Astrocyte (in vitro differentiated cells and primary cell): ENCODE results near the gene TOMM6. TPM values are rescaled to one million over a fixed set of nuclear protein-coding genes. Genes with fewer than 3 reads are reported as not detected.

Experiments used
- DNase-seq: peaks from one replicate; pipeline ENCODE4 v3.0.0-alpha.2; 2010; ENCODE audit warnings: low read depth
- FAIRE-seq: peaks from 2 replicates; lab custom pipeline; 2011; peaks lifted over from hg19 to GRCh38; lab: Jason Lieb, UNC
- H2AFZ ChIP-seq: 2 replicates; pipeline ENCODE4 v1.6.0; 2012; ENCODE audit warnings: low read depth, low read length, inconsistent platforms
- H3K27ac ChIP-seq: 2 replicates; pipeline ENCODE4 v1.5.1; 2011; ENCODE audit warnings: low read depth, low read length, inconsistent platforms
- H3K27me3 ChIP-seq: 2 replicates; pipeline ENCODE4 v1.6.0; 2011; ENCODE audit warnings: low read length, inconsistent platforms; ENCODE audit not compliant: insufficient read depth
- H3K36me3 ChIP-seq: 2 replicates; pipeline ENCODE4 v1.5.1; 2011; ENCODE audit warnings: low read length, inconsistent platforms; ENCODE audit not compliant: insufficient read depth
- H3K4me1 ChIP-seq: 2 replicates; pipeline ENCODE4 v1.5.1; 2011; ENCODE audit warnings: low read length, inconsistent platforms; ENCODE audit not compliant: insufficient read depth
- H3K4me2 ChIP-seq: 2 replicates; pipeline ENCODE4 v1.6.0; 2012; ENCODE audit warnings: low read length, inconsistent platforms
- H3K4me3 ChIP-seq: 2 replicates; pipeline ENCODE4 v1.5.1; 2011; ENCODE audit warnings: low read depth, mild to moderate bottlenecking, low read length, inconsistent platforms; ENCODE audit not compliant: insufficient read depth
- H3K79me2 ChIP-seq: 2 replicates; pipeline ENCODE4 v1.6.0; 2012; ENCODE audit warnings: mild to moderate bottlenecking, low read length, inconsistent platforms; ENCODE audit not compliant: insufficient read depth
- H3K9ac ChIP-seq: 2 replicates; pipeline ENCODE4 v1.6.0; 2012; ENCODE audit warnings: mild to moderate bottlenecking, low read length, inconsistent platforms
- H3K9me3 ChIP-seq: 2 replicates; pipeline ENCODE4 v1.5.1; 2012; ENCODE audit warnings: low read depth, mild to moderate bottlenecking, low read length, inconsistent platforms; ENCODE audit not compliant: insufficient read depth
- H4K20me1 ChIP-seq: 2 replicates; pipeline ENCODE4 v1.6.0; 2012; ENCODE audit warnings: low read length, inconsistent platforms; ENCODE audit not compliant: insufficient read depth
- H3K27ac Mint-ChIP-seq: one replicate; pipeline ENCODE4 v1.8.0; 2021; ENCODE audit warnings: mild to moderate bottlenecking, mixed read lengths; ENCODE audit not compliant: unreplicated experiment
- H3K27me3 Mint-ChIP-seq: one replicate; pipeline ENCODE4 v1.8.0; 2021; ENCODE audit warnings: low read depth, mixed read lengths; ENCODE audit not compliant: unreplicated experiment
- H3K36me3 Mint-ChIP-seq: one replicate; pipeline ENCODE4 v1.8.0; 2021; ENCODE audit warnings: low read depth, mixed read lengths; ENCODE audit not compliant: unreplicated experiment
- H3K4me1 Mint-ChIP-seq: one replicate; pipeline ENCODE4 v1.8.0; 2021; ENCODE audit warnings: low read depth, mixed read lengths; ENCODE audit not compliant: unreplicated experiment
- H3K4me3 Mint-ChIP-seq: one replicate; pipeline ENCODE4 v1.8.0; 2021; ENCODE audit warnings: mild to moderate bottlenecking, moderate library complexity, mixed read lengths; ENCODE audit not compliant: unreplicated experiment
- H3K9me3 Mint-ChIP-seq: one replicate; pipeline ENCODE4 v1.8.0; 2021; ENCODE audit warnings: mild to moderate bottlenecking, mixed read lengths; ENCODE audit not compliant: unreplicated experiment
- EZH2 ChIP-seq: IDR thresholded peaks from 2 replicates; pipeline ENCODE4 v1.6.1; 2012; ENCODE audit warnings: mild to moderate bottlenecking, low read length, inconsistent platforms; ENCODE audit not compliant: insufficient read depth
- total RNA-seq: library from RNA; stranded (reverse); gene quantifications from 2 replicates; pipeline ENCODE4 v1.2.1, GENCODE V29; 2021
- TF ChIP-seq, protein P1 (sequence below): IDR thresholded peaks from 2 replicates; pipeline ENCODE4 v1.5.1; 2011; ENCODE audit warnings: low read depth, mild to moderate bottlenecking, inconsistent platforms, low read length, moderate library complexity; ENCODE audit not compliant: insufficient read depth

TOMM6 gene
- total RNA-seq, 1 donor from 2014 or later, result 159 TPM

DNA sequence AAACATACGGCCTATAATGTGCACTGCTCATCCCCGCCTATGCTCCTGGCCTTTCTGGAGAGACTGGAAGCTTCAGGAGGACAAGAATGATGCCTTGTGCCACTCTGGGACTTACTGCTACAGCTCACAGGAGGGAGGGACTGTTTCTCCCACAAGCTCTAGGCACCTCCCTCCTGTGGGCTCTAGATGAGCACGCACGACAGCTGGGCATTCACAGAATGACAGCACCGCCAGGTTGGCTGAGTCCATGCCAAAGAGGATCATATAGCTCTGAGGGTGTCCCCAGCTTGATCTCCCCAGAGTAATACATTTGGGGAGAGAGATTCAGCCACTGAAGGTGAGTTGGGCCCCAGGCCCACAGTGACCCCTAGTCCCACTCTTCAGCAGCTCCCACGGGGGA, 30.2 kb upstream of the TOMM6 start:
- no peaks in the 10 kb centered on the region for H3K36me3 Mint-ChIP-seq
- no peak overlapping the region for H2AFZ ChIP-seq
- H3K9ac ChIP-seq, result no peak overlapping the region
- H3K4me3 ChIP-seq, result no peak overlapping the region
- no peaks in the 10 kb centered on the region for H3K9me3 ChIP-seq
- no peaks in the 10 kb centered on the region for H3K4me1 ChIP-seq
- H3K4me3 Mint-ChIP-seq, result no peak overlapping the region
- no peak overlapping the region for H3K4me2 ChIP-seq
- H3K79me2 ChIP-seq, result no peaks in the 10 kb centered on the region
- no peak for DNase-seq
- H3K4me1 Mint-ChIP-seq, result peaks cover 13% of the 10 kb centered on the region
- H3K9me3 Mint-ChIP-seq, result no peaks in the 10 kb centered on the region
- H3K27me3 Mint-ChIP-seq, result peaks cover 13% of the 10 kb centered on the region
- no peak for TF ChIP-seq EZH2
- TF ChIP-seq, protein P1, sequence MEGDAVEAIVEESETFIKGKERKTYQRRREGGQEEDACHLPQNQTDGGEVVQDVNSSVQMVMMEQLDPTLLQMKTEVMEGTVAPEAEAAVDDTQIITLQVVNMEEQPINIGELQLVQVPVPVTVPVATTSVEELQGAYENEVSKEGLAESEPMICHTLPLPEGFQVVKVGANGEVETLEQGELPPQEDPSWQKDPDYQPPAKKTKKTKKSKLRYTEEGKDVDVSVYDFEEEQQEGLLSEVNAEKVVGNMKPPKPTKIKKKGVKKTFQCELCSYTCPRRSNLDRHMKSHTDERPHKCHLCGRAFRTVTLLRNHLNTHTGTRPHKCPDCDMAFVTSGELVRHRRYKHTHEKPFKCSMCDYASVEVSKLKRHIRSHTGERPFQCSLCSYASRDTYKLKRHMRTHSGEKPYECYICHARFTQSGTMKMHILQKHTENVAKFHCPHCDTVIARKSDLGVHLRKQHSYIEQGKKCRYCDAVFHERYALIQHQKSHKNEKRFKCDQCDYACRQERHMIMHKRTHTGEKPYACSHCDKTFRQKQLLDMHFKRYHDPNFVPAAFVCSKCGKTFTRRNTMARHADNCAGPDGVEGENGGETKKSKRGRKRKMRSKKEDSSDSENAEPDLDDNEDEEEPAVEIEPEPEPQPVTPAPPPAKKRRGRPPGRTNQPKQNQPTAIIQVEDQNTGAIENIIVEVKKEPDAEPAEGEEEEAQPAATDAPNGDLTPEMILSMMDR, result no peak
- H3K36me3 ChIP-seq, result no peaks in the 10 kb centered on the region
- peaks cover 13% of the 10 kb centered on the region for H3K27me3 ChIP-seq
- FAIRE-seq, result no peak
- H4K20me1 ChIP-seq, result no peaks in the 10 kb centered on the region
- H3K27ac Mint-ChIP-seq, result no peak overlapping the region
- H3K27ac ChIP-seq, result no peak overlapping the region

DNA sequence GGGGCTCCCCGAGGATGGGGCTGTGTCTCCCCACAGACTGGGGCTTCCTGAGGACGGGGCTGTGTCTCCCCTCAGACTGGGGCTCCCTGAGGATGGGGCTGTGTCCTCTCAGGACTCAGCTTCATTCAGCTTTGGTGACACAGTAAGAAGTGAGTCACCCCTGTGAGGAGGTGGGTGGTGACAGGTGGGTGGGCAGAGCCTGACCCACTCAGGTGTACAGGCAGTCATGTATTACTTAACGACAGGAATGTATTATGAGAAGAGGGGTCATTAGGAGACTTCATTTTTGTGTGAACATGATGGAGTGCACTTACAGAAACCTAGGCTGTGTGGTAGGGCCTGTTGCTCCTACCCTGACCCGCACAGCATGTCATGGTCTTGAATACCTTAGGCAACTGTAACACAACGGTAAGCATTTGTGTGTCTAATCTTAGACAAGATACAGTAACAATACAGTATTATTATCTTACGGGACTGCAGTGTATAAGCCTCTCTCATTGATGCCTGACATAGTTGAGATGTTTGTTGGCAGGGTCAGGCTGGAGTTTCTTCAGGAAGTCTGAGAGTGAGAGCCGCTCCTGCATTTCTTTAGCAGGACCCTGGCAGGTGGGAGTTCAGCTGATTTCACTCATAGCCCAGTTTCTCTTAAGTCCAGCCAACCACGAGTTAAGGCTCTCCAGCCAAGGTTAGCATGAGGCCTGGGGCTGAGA, 29.4 kb upstream of the TOMM6 start:
- H3K36me3 ChIP-seq, result no peaks in the 10 kb centered on the region
- FAIRE-seq (no peak), DNase-seq (peak; percentile 25)
- H3K27ac Mint-ChIP-seq, result peak overlapping the region; percentile 53
- no peak overlapping the region for H2AFZ ChIP-seq
- H3K4me3 Mint-ChIP-seq, result no peak overlapping the region
- peaks cover 13% of the 10 kb centered on the region for H3K27me3 ChIP-seq
- no peak overlapping the region for H3K27ac ChIP-seq
- H3K4me3 ChIP-seq, result no peak overlapping the region
- peaks cover 2% of the 10 kb centered on the region for H3K9me3 Mint-ChIP-seq
- TF ChIP-seq, protein P1, result no peak
- no peak for TF ChIP-seq EZH2
- no peaks in the 10 kb centered on the region for H4K20me1 ChIP-seq
- peaks cover 17% of the 10 kb centered on the region for H3K27me3 Mint-ChIP-seq
- H3K4me1 ChIP-seq, result no peaks in the 10 kb centered on the region
- H3K36me3 Mint-ChIP-seq, result no peaks in the 10 kb centered on the region
- H3K9ac ChIP-seq, result no peak overlapping the region
- H3K9me3 ChIP-seq, result no peaks in the 10 kb centered on the region
- H3K4me1 Mint-ChIP-seq, result peaks cover 13% of the 10 kb centered on the region
- H3K79me2 ChIP-seq, result no peaks in the 10 kb centered on the region
- H3K4me2 ChIP-seq, result no peak overlapping the region

- H3K9me3 Mint-ChIP-seq, result peaks cover 2% of the 10 kb centered on the region
- no peak overlapping the region for H3K4me3 ChIP-seq
- H3K9ac ChIP-seq, result no peak overlapping the region
- FAIRE-seq (no peak), DNase-seq (no peak)
- no peak overlapping the region for H3K4me3 Mint-ChIP-seq
- no peaks in the 10 kb centered on the region for H3K79me2 ChIP-seq
- no peaks in the 10 kb centered on the region for H3K36me3 Mint-ChIP-seq
- H3K27ac Mint-ChIP-seq, result peak overlapping the region; percentile 53
- H2AFZ ChIP-seq, result no peak overlapping the region
- TF ChIP-seq, protein P1, result no peak
- TF ChIP-seq EZH2, result no peak
- no peaks in the 10 kb centered on the region for H3K4me1 ChIP-seq
- H3K4me2 ChIP-seq, result no peak overlapping the region
- no peaks in the 10 kb centered on the region for H3K9me3 ChIP-seq
- peaks cover 9% of the 10 kb centered on the region for H3K27me3 ChIP-seq
- peaks cover 13% of the 10 kb centered on the region for H3K4me1 Mint-ChIP-seq
- no peaks in the 10 kb centered on the region for H3K36me3 ChIP-seq
- H3K27ac ChIP-seq, result no peak overlapping the region
- H4K20me1 ChIP-seq, result no peaks in the 10 kb centered on the region
- H3K27me3 Mint-ChIP-seq, result peaks cover 16% of the 10 kb centered on the region
Observed at GRCh38 chr6:41758641-41759035, 28.9 kb upstream of the TOMM6 start.
